ENCODE measurements around the gene EMSY. TPM values are rescaled to one million over a fixed set of nuclear protein-coding genes. Genes with fewer than 3 reads are reported as not detected.

Gene EMSY
- total and polyA plus RNA-seq, 2 donors (not counting 3 experiments of a cell fraction or from before 2014, with no cell fraction given) = 18.3 to 25.7 TPM

DNA sequence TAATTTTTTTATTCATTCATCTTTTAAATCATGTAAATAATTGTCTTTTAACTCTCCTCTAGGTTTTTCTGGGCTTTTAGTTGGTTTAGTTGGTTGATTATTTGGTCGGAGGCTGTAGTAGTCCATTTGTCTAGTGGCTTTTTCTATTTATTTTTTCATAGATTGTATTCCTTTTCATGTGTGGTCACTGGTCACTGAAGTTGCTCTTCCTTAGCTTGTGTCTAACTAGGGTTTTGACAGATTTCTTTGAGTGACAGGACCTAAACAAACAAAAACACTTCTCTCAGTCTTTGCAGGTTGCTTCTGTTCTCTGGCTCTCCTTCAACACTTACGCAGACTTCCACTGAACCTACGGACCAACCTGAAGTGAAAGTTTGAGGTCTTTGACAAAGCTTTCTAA lies 112.6 kb downstream of the EMSY start:
- no peak for DNase-seq (ENCODE audit: low read depth, low spot score)
- TF ChIP-seq MYC (IDR thresholded peaks at IDR 0.05; ENCODE audit: low read depth, low read length) (no peak), POLR2A (IDR thresholded peaks at IDR 0.05; ENCODE audit: low read depth, low read length) (no peak), CTCF (IDR thresholded peaks at IDR 0.05; ENCODE audit: extremely low read depth in 1 of 2, insufficient read depth in 1 of 2, low read depth in 1 of 2, low read length in 2 of 2) (no peak), MAX (IDR thresholded peaks at IDR 0.05; ENCODE audit: insufficient read depth, insufficient read length) (no peak), EZH2 (IDR thresholded peaks at IDR 0.05; ENCODE audit: borderline replicate concordance, low read depth, low read length, severe bottlenecking) (no peak), POLR2AphosphoS5 (IDR thresholded peaks at IDR 0.05; ENCODE audit: insufficient read depth, low read depth, low read length) (no peak), JUN (IDR thresholded peaks at IDR 0.05; ENCODE audit: borderline replicate concordance, insufficient read depth, insufficient read length, low read depth) (no peak), GATA2 (IDR thresholded peaks at IDR 0.05; ENCODE audit: insufficient read depth, insufficient read length, low read depth, low read length) (no peak), FOS (IDR thresholded peaks at IDR 0.05; ENCODE audit: borderline replicate concordance, insufficient read depth, low read length) (no peak)
- CTCF ChIA-PET = no interaction called here
- no peaks in the 10 kb centered on the region for H3K9me3 ChIP-seq (replicated peaks; ENCODE audit: control insufficient read depth, insufficient read depth, low read length)
- H2AFZ ChIP-seq (ENCODE audit: low read depth, low read length) = no peak overlapping the region
- no TSS peak for BruUV-seq (replicated peaks)
- H3K36me3 ChIP-seq (ENCODE audit: control insufficient read depth in 2 of 2, extremely low read depth in 1 of 2, insufficient read depth in 2 of 2, low read length in 2 of 2) = no peaks in the 10 kb centered on the region
- intact Hi-C loops (cut with micrococcal nuclease) (no loop called here), dilution Hi-C loops (cut with MboI; ENCODE audit: extremely low pct_ligation_motif_present, low sequenced_read_pairs) (no loop called here)
- no peaks in the 10 kb centered on the region for H4K20me1 ChIP-seq (replicated peaks; ENCODE audit: control insufficient read depth, extremely low read depth, insufficient read depth, low read length)
- no peaks in the 10 kb centered on the region for H3K79me2 ChIP-seq (ENCODE audit: control insufficient read depth, insufficient read depth, low read length)
- POLR2A ChIA-PET = no interaction called here
- no peak for FAIRE-seq
- H3K27me3 ChIP-seq (ENCODE audit: control insufficient read depth in 2 of 2, insufficient read depth in 2 of 2, low read length in 2 of 2) = no peaks in the 10 kb centered on the region
- H3K27ac ChIP-seq (ENCODE audit: insufficient read depth, low read depth, low read length) = no peak overlapping the region
- H3K4me1 ChIP-seq (ENCODE audit: control insufficient read depth, extremely low read depth, insufficient read depth, low read length) = peaks cover 35% of the 10 kb centered on the region
- no peak overlapping the region for H3K4me3 ChIP-seq (replicated peaks in 1 of 3; ENCODE audit: insufficient read depth in 1 of 3, low read depth in 1 of 3, low read length in 3 of 3)
- H3K4me2 ChIP-seq (ENCODE audit: insufficient read depth, low read length) = no peak overlapping the region
- H3K9me1 ChIP-seq (replicated peaks; ENCODE audit: control insufficient read depth, extremely low read depth, insufficient read depth, low read length) = no peaks in the 10 kb centered on the region
- no peak overlapping the region for H3K9ac ChIP-seq (replicated peaks; ENCODE audit: extremely low read depth, insufficient read depth, low read length)

Data from endothelial cell of umbilical vein (primary cell).